Eye (tissue), 1 donor: ENCODE results near the gene TMEM62.
"Not testable (repeated sequence)": the region's sequence is repeated elsewhere in the genome, so short reads cannot be mapped to it uniquely, and the experiment has no call there.

ENCODE experiments used
- DNase-seq: peaks from one replicate; pipeline ENCODE4 v3.0.0-alpha.2; 2015

TMEM62 gene

DNA sequence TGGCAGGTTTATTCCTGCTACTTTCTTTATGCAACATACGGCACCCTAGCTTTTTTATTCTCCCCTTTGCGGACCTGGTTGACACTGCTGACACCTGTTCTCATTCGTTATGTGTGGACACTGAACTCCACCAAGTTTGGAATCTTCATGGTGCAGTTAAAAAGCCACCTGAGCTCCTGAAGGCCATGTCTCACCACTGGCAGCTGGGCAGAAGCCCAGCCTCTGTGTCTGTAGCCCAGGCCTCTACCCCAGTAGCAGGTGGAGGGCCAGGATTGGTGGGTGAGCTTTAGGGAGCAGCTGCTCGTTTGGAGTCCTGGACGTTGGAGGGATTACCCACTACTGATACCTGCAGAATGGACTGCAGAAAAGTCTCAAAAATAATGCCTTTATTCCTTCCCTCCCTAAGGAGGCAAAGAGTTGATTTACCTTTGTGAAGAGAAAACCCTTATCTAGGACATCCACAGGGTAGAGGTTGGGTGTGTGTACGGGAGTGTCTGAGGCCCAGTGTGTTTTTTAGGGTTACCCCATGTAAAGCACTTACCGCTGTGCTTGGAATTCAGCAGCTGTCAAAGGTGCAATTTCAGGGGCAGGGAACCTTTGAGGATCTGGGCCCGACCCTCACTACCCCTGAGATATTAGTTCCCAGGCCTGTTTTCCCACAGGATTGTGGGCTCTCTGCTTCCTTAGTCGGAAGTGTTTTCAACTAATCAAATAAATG lies 51.2 kb downstream of the TMEM62 start:
- DNase-seq, result no peak

DNA sequence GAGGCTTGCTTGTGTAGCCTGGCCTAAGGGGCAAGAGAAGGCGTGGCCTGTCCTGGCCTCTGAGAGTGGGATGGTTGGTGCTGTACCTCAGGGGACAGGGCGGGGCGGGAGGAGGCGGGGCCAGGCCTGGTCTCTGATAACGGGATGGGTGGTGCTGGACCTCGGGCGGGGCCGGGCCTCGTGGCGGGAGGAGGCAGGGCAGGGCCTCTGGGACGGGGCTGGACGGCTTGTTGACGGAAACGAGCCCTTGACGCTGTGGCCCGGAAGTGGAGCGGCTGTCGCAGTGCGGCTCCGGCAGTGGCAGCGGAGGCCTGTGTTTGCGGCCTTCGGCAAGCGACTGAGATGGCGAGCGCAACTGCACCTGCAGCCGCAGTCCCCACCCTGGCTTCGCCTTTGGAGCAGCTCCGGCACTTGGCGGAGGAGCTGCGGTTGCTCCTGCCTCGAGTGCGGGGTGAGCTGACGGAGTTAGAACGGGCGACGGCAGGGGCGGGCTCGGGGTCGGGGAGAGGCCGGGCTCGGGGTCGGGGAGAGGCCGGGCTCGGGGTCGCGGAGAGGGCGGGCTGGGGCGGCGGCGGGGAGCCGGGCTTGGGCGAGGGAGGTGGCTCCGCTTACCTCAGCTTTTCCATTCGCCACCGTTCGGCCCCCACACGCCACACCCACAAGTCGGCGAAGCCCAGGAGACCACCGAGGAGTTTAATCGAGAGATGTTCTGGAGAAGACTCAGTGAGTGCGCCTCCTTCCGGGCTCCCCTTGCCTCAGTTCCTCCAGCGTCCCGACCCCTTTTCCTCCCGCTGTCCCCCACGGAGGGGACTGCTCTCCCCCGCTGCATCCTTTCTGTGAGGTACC lies 52.0 kb downstream of the TMEM62 start, which contains the start of gene CCNDBP1:
Gene CCNDBP1, plus strand, starts transcription at position 247 of the 846 bp plus-strand sequence. Its CDS starts 96 bp downstream, at position 343.
- peak; percentile 94 for DNase-seq

DNA sequence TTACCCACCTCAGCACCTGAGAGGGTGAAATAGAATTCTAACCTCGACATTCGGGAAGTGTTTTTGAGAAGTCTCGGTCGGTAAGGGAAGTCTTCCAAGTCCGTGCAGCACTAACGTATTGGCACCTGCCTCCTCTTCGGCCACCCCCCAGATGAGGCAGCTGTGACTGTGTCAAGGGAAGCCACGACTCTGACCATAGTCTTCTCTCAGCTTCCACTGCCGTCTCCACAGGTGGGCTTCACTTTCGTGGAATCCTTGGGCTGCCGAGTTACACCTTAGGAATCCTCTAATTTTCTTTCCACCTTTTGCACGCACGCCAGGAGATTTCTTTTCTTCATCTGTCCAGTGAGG lies 52.6 kb downstream of the TMEM62 start:
- no peak for DNase-seq

DNA sequence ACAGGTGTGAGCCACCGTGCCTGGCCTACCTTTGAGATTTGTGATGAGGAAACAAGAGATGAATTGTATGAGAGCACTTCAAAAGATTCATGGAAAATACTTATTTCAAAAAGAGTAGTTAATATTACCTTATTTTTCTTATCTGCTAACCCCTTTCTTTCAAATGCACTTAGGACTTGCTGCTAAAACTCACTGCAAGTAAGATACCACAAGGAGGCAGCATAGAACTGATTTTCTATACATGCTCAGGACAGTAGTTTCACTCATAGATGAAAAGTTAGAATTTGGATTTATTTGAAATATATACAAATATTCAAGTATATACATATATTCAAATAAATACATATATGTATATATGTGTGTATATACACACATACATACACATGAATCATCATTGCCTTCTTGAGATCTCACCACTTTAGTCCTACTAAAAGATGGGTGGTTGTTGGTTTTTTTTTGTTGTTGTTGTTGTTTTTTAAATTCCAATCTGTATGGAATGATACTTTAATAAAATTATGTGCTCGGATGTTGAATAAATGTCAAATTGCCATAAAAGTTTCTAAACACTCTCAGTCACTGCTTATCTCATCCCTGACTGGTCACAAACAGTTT lies 54.3 kb downstream of the TMEM62 start:
- DNase-seq, result peak; percentile 58

DNA sequence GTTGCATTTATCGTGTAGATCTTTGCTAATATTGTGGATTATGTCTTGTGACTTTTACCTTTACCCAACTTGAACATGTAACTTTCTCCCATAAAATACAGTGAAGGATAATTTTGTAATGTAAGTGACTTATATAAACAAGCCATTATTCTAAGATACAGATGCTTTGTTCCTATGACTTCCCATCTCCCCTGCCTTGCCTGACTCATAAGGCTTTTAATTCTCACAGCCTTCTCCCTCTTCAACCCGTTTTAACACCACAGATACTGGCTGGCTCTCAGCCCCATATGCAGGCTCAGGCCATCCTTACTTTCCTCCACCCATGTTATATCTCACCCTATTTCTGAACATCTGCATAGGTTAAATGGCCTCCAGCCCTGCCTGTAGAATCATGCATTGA lies 55.9 kb downstream of the TMEM62 start:
- no peak for DNase-seq

DNA sequence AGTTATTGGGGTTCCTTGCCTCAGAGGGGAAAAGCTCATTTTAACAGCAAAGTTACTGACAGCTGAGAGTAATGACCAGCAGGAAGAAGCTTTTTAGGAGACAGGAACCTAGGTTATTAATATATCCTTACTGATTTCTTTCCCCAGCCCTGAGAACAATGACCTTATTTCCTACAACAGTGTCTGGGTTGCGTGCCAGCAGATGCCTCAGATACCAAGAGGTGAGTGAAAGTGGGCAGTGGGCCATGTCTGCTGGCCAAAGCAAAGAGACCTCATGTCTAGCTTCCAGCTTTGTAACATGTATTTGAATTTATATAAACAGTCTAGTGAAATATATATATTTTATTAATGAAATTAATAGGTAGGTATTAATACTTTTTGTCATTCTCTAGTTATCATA lies 56.8 kb downstream of the TMEM62 start:
- no peak for DNase-seq

DNA sequence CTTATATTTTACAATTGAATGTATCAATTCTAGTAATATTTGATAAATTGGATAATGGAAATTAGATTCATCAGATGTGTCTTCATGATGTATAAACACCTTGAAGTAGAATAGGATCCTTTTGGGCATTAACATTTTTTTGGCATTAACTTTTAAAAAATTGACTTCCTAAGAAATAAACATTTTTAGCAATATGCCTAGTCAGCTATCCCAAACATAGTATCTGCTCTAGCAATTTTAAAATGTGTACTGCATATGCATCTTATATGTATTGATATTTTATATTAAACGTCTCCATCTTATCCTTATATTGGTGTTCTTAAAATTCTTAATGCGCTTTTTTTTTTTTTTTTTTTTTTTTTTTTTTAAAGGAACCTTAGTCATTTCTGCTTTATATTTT lies 60.3 kb downstream of the TMEM62 start:
- no peak for DNase-seq

DNA sequence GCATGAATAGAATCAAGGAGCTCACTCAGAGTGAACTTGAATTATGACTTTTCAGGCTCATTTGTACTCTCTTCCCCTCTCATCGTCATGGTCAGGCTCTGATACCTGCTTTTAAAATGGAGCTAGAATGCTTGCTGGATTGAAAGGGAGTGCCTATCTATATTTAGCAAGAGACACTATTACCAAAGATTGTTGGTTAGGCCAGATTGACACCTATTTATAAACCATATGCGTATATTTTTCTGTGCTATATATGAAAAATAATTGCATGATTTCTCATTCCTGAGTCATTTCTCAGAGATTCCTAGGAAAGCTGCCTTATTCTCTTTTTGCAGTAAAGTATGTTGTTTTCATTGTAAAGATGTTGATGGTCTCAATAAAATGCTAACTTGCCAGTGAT lies 61.4 kb downstream of the TMEM62 start:
- no peak for DNase-seq

DNA sequence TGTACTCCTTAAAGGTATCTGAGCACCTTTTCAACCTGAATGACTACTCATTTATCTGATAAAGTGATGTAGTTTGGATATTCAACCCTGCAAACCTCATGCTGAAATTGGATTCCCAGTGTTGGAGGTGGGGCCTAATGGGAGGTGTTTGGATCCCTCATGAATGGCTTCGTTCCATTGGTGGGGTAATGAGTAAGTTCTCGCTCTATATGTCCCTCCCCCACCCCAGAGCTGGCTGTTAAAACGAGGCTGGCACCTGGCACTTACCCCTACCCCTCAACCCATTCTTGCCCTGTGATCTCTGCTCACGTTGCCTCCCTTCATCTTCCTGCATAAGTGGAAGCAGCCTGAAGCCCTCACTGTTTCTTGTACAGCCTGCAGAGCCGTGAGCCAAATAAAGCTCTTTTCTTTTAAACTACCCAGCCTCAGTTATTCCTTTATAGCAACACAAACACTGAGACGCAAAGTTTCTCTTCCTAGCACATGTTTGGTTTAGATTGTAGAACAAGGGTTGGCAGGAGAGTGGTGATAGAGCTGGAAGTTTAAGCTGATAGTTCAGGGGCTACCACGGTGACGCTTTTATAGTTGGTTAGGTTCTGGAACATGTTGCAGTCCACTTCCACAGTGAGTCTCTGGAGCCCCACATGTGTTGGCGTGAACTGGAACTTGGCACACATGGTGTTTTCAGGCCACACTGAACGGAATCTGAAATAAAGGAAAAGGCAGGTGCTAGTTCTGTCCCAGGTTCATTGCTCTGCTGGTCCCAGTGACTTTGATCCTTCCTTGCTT lies 63.6 kb downstream of the TMEM62 start:
- DNase-seq, result no peak

DNA sequence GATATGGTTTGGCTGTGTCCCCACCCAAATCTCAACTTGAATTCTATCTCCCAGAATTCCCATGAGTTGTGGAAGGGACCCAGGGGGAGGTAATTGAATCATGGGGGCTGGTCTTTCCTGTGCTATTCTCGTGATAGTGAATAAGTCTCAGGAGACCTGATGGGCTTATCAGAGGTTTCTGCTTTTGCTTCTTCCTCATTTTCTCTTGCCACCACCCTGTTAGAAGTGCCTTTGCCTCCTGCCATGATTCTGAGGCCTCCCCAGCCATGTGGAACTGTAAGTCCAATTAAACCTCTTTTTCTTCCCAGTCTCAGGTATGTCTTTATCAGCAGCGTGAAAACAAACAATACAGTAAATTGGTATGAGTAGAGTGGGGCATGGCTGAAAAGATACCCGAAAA lies 64.4 kb downstream of the TMEM62 start:
- DNase-seq, result not testable (repeated sequence)

DNA sequence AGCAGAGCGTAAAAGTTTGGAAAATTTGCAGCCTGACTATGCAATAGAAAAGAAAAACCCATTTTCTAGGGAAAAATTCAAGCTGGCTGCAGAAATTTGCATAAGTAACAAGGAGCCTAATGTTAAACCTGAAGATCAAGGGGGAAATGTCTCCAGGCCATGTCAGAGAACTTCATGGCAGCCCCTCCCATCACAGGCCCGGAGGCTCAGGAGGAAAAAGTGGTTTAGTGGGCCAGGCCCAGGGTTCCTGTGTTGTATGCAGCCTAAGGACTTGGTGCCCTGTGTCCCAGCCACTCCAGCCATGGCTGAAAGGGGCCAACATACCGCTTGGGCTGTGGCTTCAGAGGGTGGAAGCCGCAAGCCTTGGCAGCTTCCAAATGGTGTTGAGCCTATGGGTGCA lies 65.2 kb downstream of the TMEM62 start:
- DNase-seq, result not testable (repeated sequence)

DNA sequence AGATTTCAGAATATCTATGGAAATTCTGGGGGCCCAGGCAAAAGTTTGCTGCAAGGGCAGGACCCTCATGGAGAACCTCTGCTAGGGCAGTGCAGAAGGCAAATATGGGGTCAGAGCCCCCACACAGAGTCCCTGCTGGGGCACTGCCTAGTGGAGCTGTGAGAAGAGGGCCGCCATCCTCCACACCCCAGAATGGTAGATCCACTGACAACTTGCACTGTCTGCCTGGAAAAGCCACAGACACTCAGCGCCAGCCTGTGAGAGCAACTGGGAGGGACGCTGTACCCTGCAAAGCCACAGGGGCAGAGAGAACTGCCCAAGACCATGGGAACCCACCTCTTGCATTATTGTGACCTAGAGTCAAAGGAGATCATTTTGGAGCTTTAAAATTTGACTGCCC lies 65.6 kb downstream of the TMEM62 start:
- DNase-seq, result no peak

DNA sequence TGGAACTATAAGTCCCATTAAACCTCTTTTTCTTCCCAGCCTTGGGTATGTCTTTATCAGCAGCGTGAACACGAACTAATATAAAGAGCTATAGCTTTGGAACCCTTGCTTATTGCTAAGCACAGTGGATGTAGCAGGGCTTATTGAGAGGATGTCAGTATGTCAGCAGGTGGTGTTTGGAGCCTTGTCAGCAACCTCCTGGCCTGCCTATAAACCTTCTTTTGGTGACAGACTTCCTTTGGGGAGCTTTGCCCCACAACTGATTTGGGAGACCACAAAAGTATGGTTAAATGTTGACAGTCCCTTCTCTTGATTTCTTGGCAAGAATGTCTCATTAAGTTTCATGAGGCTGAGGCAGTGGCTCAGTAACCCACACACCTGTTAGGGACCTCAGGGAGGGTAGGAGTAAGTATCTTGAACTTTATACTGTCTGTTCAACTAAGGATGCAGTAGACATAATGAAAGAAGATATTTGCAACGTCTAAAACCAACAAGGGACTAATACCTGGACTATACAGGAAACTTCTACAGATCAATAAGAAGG lies 66.6 kb downstream of the TMEM62 start:
- no peak for DNase-seq

DNA sequence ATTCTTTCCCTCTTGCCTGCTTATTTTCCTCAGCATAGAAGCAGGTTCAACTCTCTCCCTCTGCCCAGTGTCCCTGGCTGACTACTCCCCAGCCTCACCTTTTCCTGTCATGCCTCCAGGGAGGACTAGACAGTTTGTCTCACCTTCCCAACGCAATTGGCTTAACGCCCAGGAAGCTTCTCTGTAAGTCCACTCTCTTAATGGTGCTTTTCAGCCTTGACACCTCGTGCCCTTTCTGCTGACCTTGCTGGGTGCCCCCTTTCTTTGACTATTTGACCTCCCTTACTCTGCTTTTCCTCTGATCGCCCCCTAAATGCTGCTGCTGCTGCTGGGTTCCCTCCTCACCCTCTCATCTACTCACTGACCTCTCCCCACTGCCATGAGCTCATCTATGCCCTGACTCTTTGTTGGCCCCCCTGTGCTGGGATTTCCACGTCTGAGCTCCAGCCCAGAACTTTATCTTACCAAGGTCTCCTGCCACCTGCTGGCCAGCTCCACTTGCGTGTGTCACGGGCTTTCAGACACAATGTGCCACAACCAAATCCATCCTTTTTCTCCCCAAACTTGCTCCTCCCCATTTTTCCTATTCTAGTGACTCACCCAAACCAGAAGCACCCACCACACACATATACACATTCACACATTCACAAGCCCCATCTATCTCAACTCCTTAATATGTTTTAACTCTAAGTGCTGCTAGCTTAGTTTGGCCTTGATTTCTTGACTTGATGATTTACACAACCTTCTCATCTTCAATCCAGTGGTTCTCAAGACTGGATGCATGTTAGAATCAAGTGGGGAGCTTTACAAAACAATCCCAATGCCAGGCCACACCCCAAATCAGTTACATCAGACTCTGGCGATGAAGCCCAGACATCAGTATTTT lies 70.9 kb downstream of the TMEM62 start:
- DNase-seq, result peak; percentile 50

DNA sequence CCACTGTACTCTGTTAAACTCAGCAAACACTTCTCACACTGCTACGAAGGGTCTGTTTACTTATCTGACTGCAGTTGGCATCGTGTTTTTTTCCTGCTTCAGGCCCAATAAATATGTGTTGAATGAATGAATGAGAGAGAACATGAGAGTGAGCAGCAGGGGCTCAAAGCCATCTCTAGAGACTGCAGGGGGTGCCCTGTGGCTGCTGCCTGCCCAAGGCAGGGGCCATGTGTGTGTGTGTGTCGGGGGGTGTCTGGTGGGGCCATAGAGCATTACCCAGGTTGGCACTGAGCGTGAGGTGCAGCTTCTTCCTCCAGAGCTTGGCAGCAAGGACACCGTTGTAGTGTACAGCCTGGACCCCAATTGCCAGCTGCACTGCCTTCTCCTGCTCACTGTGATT lies 72.7 kb downstream of the TMEM62 start:
- no peak for DNase-seq

DNA sequence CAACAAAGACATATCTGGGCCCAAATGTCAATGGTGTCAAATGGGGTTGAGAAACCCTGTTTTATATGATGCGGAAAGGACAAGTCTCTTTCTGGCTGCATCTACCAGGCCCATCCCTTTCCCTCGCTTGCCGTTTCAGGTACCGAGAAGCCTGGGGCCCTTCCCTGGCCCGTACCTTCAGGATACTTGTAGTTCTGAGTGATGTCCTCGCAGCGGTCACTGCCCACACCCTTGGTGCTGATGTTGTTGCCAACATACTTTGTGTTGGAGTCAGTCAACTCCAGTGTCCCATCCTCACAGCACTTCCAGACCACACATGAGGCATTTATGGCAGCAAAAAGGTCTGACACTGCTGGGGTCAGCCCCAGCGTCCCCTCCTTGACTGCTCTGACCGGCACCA lies 73.6 kb downstream of the TMEM62 start:
- no peak for DNase-seq

DNA sequence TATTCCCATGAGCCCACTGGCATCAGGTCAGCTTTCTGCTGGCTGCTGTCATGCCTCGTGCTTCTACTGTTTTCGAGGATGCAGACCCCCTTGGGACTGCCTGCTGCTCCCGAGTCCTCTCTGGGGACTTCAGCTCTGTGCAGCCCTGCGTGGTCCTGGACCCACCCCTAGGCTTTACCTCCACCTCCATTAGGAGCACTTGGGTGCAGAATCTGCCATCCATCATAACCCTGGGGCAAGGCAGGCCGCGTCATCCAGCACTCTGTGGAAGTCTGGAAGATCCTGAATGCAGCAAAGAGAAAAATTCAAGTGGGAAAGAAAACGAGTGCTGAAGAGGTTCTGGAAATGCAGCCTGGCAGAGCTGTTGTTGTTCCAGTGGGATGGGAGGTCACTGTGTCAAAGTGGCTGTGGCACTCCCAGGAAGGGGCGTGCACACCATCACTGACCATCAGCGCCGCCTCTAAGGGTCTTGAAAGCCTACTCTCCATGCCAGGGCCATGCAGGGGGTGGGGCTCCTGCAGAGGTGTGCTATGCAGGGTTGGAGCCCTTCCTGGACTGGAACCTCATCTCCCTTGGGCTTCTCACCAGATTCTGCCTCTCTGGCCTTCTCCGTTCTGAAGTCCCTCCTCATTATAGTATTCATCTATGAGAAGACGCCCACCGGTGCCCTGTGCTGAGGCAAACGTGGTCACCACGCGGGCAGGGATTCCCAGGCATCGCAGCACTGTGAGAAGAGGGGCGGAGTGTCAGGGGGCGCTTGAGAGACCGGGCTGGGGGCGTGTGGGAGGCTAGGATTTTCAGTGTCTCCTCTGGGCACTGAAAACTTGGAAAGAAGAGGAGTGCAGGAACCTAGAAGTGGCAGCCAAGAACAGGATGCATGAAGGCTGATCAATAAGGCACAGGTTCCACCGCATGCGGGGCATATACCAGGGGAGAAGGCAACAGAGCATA lies 74.9 kb downstream of the TMEM62 start:
- DNase-seq, result no peak

DNA sequence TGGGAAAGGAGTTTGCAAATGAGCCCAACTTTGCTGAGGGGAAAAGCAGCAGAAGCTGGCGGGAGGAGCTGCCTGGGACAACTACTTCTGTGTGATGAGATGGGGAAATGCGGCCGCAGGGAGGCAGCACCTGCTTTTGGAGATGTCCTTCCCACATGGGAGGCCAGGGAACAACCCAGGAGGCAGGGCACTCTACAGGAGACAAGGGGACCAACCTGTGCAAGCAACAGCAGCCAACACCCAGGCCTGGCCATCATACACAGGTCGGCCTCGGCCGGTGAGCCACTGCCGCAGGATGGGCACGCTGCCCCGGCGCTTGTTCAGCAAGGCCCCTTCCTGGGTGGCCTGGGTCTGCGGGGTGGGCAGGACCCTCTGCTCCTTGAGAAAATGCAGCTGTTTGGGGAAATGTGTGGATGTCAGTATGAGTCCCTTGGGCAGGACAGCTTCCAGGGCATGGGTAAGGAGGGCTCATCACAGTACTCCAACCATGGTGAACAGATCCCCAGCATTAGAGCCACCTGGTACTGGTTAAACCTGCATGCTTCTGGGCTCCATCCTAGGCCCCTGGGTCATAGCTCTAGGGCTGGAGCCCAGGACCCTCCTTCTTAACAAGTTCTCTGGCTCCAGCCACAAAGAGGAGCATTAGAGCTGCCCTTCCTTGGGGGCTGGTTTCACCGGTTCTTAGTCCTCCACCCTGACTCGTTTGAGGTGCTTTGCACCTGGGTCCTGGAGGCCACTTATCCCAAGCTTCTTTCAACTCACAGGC lies 75.9 kb downstream of the TMEM62 start:
- DNase-seq, result no peak

DNA sequence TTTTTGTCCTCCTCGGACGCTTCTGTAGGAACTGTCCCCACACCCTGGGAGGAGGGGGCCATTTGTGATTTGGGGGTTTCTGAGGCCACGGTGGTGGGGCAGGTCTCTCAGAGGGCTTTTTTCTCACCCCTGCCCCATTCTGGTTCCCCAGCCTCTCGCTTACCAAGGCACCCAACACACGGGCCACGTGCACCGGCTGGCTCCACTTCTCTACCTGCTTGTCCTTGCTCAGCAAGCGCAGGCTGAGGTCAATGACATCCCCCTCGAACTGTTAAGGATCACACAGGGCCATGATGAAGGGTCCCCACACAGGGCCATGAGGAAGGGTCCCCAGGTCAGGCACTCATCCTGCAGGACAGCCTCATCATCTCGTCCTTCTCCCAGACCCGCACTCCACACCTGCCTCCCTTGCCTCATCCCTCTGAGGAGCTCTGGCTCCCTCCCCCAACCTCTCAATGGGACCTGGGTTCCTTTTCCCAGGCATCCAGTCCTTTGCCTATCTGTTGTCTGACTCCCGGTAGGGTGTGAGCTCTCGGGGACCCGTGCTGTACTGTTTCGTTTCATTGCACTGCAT lies 76.9 kb downstream of the TMEM62 start:
- DNase-seq, result no peak
